ENCODE measurements around the gene HSD11B2. TPM values are rescaled to one million over a fixed set of nuclear protein-coding genes. Genes with fewer than 3 reads are reported as not detected.

The HSD11B2 gene
- total RNA-seq, 1 experiment from 2014 or later: 9.7 TPM

DNA sequence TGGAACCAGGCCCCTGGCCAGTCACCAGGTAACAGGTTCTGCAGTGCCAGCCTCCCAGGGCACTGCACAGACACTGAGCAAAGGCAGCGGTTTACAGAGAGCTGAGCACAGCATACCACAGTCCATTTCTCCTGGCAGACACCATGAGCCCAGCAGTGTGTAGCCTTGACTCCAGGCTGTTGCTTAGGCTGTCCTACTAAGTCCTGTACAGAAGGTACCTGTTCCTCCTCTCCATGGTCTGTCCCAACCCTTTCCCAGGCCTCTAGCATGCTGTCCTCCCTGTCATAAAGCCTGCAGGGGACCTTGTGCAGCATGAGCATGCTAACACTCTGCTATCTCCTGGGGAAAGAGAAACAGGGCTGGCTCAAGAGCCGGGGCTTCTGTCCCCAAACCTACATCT is 30.0 kb downstream of the HSD11B2 start:
- no peak overlapping the region for H3K27ac ChIP-seq (ENCODE audit: low read depth, low read length)
- DNase-seq (ENCODE audit: low read depth, low spot score) (no peak), ATAC-seq (no peak)
- no TSS peak for BruUV-seq (replicated peaks)
- no peak overlapping the region for H3K4me3 ChIP-seq (replicated peaks in 1 of 2; ENCODE audit: low read depth in 1 of 2, low read length in 2 of 2)
- H2AFZ ChIP-seq (ENCODE audit: low read depth, low read length, poor library complexity, severe bottlenecking): no peak overlapping the region
- H3K9me2 ChIP-seq (ENCODE audit: insufficient read depth): no peaks in the 10 kb centered on the region
- H3K79me2 ChIP-seq (ENCODE audit: insufficient read depth, low read length): peaks cover 10% of the 10 kb centered on the region; the same call in 1 of the 2 replicates
- intact Hi-C loops (cut with micrococcal nuclease): no loop called here
- H3K27me3 ChIP-seq (ENCODE audit: insufficient read depth, low read length): no peaks in the 10 kb centered on the region
- H3K4me1 ChIP-seq (ENCODE audit: control insufficient read depth in 1 of 2, insufficient read depth in 2 of 2, low read length in 2 of 2): peaks cover 6 to 18% of the 10 kb centered on the region in 2 experiments; a peak in 3 of 4 replicates
- no peaks in the 10 kb centered on the region for H3K36me3 ChIP-seq (ENCODE audit: control insufficient read depth in 1 of 2, insufficient read depth in 2 of 2, low read length in 2 of 2)
- CTCF ChIA-PET: interaction anchor here (2.5 kb wide), 1 partner anchor 33 kb away, joined by 7 read pairs; no protein-coding TSS in a partner anchor
- RAD21 ChIA-PET (ENCODE audit: low non-redundant PET in 1 of 2, low total read pairs in 2 of 2, uncharacterized antibody in 2 of 2, unreplicated experiment in 2 of 2): no interaction called here
- H3K9ac ChIP-seq (ENCODE audit: low read length): no peak overlapping the region
- POLR2A ChIA-PET: no interaction called here
- H3K4me2 ChIP-seq (ENCODE audit: low read length): no peak overlapping the region
- H3K9me3 ChIP-seq (ENCODE audit: control insufficient read depth in 1 of 2, insufficient read depth in 1 of 2, low read depth in 1 of 2, low read length in 2 of 2): no peaks in the 10 kb centered on the region
- H4K20me1 ChIP-seq (ENCODE audit: insufficient read depth): no peaks in the 10 kb centered on the region
- TF ChIP-seq, protein P1, sequence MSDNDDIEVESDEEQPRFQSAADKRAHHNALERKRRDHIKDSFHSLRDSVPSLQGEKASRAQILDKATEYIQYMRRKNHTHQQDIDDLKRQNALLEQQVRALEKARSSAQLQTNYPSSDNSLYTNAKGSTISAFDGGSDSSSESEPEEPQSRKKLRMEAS (IDR thresholded peaks at IDR 0.05): no peak

DNA sequence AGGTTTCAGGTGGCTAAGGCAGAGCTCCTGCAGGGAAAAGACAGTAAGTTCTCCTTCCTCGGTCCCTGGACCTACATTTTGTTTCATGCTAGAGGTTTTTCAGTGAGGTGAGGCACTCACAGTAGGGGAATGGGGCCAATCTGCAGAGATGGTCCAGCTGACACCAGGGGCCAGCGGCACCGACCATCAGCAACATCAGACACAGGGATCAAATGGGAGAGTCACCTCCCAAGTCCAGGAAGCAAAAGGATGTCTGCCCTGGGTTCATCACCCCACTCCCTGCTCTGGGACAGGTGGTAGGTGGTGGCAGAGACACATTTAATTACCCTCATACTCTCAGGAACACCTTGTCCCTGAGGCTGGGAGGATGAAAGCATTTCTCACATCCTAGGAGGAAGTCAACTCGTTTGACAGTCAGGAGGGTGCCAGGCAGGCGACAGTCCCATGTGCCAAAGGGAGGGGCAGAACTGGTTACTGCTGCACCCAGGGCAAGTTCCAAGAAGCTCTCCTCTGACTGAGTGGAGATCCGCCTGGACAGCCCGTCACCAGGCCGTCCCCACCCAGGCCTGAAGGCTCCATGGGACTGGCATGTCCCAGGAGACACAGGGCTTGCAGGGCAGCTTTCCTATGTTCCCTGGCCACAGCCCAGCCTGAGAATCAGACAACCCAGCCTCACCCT is 30.8 kb downstream of the HSD11B2 start:
- no peak overlapping the region for H3K9ac ChIP-seq (ENCODE audit: low read length)
- TF ChIP-seq RAD21 (IDR thresholded peaks at IDR 0.05; ENCODE audit: low read depth) (no peak), SIN3A (IDR thresholded peaks at IDR 0.05; ENCODE audit: low read depth) (no peak), EZH2phosphoT487 (IDR thresholded peaks at IDR 0.05; ENCODE audit: borderline replicate concordance) (no peak), POLR2A (IDR thresholded peaks at IDR 0.05; ENCODE audit: borderline replicate concordance, extremely low read depth, insufficient read depth, insufficient read length) (no peak), POLR2AphosphoS5 (IDR thresholded peaks at IDR 0.05; ENCODE audit: low read depth, low read length) (no peak), SRF (IDR thresholded peaks at IDR 0.05; ENCODE audit: low read depth) (no peak), CBX3 (IDR thresholded peaks at IDR 0.05; ENCODE audit: low read depth) (no peak)
- TF ChIP-seq, protein P2, sequence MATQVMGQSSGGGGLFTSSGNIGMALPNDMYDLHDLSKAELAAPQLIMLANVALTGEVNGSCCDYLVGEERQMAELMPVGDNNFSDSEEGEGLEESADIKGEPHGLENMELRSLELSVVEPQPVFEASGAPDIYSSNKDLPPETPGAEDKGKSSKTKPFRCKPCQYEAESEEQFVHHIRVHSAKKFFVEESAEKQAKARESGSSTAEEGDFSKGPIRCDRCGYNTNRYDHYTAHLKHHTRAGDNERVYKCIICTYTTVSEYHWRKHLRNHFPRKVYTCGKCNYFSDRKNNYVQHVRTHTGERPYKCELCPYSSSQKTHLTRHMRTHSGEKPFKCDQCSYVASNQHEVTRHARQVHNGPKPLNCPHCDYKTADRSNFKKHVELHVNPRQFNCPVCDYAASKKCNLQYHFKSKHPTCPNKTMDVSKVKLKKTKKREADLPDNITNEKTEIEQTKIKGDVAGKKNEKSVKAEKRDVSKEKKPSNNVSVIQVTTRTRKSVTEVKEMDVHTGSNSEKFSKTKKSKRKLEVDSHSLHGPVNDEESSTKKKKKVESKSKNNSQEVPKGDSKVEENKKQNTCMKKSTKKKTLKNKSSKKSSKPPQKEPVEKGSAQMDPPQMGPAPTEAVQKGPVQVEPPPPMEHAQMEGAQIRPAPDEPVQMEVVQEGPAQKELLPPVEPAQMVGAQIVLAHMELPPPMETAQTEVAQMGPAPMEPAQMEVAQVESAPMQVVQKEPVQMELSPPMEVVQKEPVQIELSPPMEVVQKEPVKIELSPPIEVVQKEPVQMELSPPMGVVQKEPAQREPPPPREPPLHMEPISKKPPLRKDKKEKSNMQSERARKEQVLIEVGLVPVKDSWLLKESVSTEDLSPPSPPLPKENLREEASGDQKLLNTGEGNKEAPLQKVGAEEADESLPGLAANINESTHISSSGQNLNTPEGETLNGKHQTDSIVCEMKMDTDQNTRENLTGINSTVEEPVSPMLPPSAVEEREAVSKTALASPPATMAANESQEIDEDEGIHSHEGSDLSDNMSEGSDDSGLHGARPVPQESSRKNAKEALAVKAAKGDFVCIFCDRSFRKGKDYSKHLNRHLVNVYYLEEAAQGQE (IDR thresholded peaks at IDR 0.05; ENCODE audit: low read depth): no peak
- TF ChIP-seq, protein P1 (IDR thresholded peaks at IDR 0.05): no peak
- TF ChIP-seq, protein P3, sequence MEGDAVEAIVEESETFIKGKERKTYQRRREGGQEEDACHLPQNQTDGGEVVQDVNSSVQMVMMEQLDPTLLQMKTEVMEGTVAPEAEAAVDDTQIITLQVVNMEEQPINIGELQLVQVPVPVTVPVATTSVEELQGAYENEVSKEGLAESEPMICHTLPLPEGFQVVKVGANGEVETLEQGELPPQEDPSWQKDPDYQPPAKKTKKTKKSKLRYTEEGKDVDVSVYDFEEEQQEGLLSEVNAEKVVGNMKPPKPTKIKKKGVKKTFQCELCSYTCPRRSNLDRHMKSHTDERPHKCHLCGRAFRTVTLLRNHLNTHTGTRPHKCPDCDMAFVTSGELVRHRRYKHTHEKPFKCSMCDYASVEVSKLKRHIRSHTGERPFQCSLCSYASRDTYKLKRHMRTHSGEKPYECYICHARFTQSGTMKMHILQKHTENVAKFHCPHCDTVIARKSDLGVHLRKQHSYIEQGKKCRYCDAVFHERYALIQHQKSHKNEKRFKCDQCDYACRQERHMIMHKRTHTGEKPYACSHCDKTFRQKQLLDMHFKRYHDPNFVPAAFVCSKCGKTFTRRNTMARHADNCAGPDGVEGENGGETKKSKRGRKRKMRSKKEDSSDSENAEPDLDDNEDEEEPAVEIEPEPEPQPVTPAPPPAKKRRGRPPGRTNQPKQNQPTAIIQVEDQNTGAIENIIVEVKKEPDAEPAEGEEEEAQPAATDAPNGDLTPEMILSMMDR (IDR thresholded peaks at IDR 0.05 in 2 of 3, conservative IDR thresholded peaks at IDR 0.05 in 1 of 3; ENCODE audit: borderline replicate concordance in 1 of 3, insufficient read depth in 1 of 3, low read depth in 2 of 3, low read length in 2 of 3): no peak
- POLR2A ChIA-PET: no interaction called here

More for the DNA sequence above, 30.8 kb downstream of the HSD11B2 start:
- H3K9me3 ChIP-seq (ENCODE audit: control insufficient read depth in 1 of 2, insufficient read depth in 1 of 2, low read depth in 1 of 2, low read length in 2 of 2): no peaks in the 10 kb centered on the region
- no peaks in the 10 kb centered on the region for H4K20me1 ChIP-seq (ENCODE audit: insufficient read depth)
- no peaks in the 10 kb centered on the region for H3K9me2 ChIP-seq (ENCODE audit: insufficient read depth)
- no peaks in the 10 kb centered on the region for H3K27me3 ChIP-seq (ENCODE audit: insufficient read depth, low read length)
- H3K4me2 ChIP-seq (ENCODE audit: low read length): no peak overlapping the region
- H3K79me2 ChIP-seq (ENCODE audit: insufficient read depth, low read length): peaks cover 10% of the 10 kb centered on the region; the same call in 1 of the 2 replicates
- no peak for DNase-seq (ENCODE audit: low read depth, low spot score)
- RAD21 ChIA-PET (ENCODE audit: low non-redundant PET in 1 of 2, low total read pairs in 2 of 2, uncharacterized antibody in 2 of 2, unreplicated experiment in 2 of 2): no interaction called here
- CTCF ChIA-PET: interaction anchor here (1.1 to 2.5 kb wide), 3 partner anchors 15 to 34 kb away, joined by 3 to 7 read pairs (median 3); no protein-coding TSS in a partner anchor
- no peak overlapping the region for H3K27ac ChIP-seq (ENCODE audit: low read depth, low read length)
- no peaks in the 10 kb centered on the region for H3K36me3 ChIP-seq (ENCODE audit: control insufficient read depth in 1 of 2, insufficient read depth in 2 of 2, low read length in 2 of 2)
- H2AFZ ChIP-seq (ENCODE audit: low read depth, low read length, poor library complexity, severe bottlenecking): no peak overlapping the region
- BruUV-seq (replicated peaks): no TSS peak
- H3K4me3 ChIP-seq (replicated peaks in 1 of 2; ENCODE audit: low read depth in 1 of 2, low read length in 2 of 2): no peak overlapping the region
- H3K4me1 ChIP-seq (ENCODE audit: control insufficient read depth in 1 of 2, insufficient read depth in 2 of 2, low read length in 2 of 2): peaks cover 6 to 19% of the 10 kb centered on the region in 2 experiments; a peak in 3 of 4 replicates
- intact Hi-C loops (cut with micrococcal nuclease): no loop called here
- no peak for ATAC-seq

Measured in HCT116 (cell line).